UCSD-AML1 (cell line): ENCODE results near the gene MICAL1.
"Not testable (repeated sequence)": the region's sequence is repeated elsewhere in the genome, so short reads cannot be mapped to it uniquely, and the experiment has no call there.

Experiments
- DNase-seq: peaks from one replicate; lab custom pipeline; 2025; ENCODE audit not compliant: unreplicated experiment; lab: John Stamatoyannopoulos, UW

The MICAL1 gene

GRCh38 chr6:109477184-109477583, 21.6 kb upstream of the MICAL1 start:
- DNase-seq: no peak

DNA sequence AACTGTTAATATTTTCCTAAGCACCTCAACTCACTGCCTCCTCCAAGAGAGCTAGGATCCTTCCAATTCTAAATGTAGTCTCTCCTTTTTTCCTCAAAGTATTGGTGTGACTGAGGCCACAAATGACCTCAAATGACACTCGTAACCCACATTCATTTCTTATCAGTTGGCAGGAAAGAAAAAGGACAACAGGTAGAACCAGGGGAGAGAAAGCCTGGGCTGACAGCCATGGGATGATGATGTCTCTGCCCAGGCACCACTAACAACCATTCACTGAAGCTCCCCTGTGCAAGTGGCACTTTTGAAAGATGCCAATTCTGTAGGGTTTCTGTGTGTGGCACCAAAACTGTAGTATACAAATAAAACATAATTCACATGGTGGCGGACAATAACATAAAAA, 20.1 kb upstream of the MICAL1 start:
- no peak for DNase-seq

DNA sequence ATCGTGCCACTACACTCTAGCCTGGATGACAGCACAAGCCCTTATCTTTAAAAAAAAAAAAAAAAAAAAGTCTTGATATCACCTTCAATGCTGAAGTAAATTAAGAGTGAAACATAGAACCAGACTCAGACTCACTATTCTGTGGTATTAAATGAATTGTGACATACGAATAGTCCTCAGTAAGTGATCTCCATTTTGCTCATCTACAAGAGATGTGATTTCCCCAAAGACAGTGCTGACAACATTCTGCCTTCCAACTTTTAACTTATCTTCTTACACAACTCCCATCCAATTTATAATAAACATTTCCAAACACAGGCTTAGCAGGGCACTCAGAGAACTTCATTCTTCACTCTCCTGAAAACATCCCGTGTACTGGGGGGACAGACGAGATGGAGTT, 19.4 kb upstream of the MICAL1 start:
- DNase-seq: no peak

- no peak for DNase-seq
Observed at GRCh38 chr6:109473120-109473519, 17.5 kb upstream of the MICAL1 start.

GRCh38 chr6:109472132-109472995, 16.8 kb upstream of the MICAL1 start:
- DNase-seq: no peak

GRCh38 chr6:109471105-109471810, 15.7 kb upstream of the MICAL1 start:
- DNase-seq: no peak

DNA sequence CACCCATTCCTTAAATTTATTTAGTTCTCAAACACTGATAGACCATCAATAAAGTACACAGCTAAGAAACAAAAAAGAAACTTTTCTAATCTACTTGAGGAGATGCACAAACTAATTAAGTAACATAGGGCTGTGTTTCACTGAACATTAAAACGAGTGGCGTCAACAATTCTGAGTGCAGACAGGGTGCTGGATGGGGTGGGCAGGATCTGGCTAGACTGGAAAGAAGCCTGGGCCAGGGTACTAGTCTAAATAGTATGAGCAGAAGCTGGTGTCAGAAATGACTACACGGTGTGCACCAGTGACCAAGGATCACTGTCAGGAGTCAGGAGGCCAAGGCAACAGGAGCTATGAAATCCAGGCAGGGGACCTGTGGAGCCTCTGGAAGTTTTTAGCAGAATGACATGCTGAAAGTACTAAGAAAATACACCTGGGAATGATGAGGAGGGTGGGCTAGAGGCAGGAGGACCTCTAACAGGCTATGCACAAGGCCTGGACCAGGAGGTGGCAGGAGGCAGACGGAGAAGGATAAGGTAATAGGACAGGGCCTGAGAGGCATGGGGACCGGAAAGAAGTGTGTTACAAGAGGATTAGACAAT, 14.1 kb upstream of the MICAL1 start:
- no peak for DNase-seq

DNA sequence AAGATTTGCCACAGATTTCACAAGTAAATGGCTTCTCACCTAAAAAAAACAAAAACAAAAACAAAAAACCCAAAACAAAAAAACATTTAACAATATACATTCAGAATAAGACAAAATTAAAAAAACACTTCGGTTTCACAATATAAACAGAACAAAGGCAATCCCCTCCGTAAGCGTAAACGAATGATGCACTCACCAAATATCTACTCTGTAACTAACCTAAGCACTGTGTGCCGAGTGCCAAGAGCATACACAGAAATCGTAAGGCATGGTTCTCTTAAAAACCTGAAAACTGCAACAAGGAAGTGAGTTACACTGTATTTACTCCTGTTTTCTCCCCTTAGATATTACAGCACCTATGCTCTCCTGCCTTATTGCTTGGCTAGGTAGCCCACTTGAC, 12.1 kb upstream of the MICAL1 start:
- DNase-seq: no peak

DNA sequence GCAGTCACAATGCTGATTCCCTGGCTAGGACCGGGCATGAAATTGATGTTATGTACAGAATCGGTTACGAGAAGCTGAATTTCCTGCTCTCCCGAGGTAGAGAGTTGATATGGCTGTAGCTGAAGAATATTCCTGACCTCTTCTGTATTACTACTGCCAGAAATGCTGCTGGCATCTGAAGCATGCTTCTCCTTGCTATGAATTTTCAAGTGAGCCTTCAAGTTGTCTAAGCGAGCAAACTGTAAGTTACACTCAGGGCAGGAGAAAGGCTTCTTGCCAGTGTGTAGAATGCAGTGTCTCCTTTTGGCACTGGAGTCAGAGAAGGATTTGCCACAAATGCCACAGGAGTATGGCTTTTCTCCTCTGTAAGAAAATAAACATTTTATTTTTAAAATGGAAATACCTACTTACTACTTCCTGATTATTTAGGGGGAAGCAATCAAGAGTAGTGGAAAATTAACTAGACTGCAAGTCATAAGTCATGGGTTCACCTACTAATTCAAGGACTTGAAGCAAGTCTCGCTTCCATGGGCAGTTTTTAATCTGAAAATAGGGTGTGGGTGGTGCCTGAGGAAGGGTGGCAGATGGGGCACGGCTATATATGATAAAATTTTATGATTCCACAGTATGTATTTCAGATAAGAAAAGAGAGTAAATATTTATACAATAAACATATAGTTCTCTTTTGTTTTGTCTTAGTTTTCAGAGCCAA, 10.8 kb upstream of the MICAL1 start:
- no peak for DNase-seq

DNA sequence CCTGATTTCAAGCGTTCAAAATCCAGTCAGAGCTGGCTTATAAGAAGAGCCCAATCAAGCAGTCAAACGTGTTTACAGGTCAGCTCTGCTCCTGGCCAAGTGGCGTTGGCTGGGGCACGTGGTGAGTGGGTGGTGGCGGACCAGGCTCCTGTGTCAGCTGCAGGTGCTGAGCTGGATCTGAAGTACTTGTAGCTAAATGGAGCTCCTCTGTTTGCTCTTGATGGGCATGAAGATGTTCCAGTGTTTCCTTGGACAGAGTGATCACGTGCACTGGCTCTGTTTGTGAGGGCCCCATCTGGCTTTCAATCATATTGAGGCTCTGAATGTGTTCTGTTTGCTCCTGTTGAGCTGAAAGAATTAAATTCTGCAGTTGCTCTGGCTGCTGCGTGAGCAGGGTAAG, 10.2 kb upstream of the MICAL1 start:
- DNase-seq: no peak

GRCh38 chr6:109461733-109462526, 6.4 kb upstream of the MICAL1 start:
- DNase-seq: no peak

GRCh38 chr6:109461205-109461604, 5.6 kb upstream of the MICAL1 start:
- DNase-seq: not testable (repeated sequence)

GRCh38 chr6:109460161-109460829, 4.7 kb upstream of the MICAL1 start:
- no peak for DNase-seq

- DNase-seq: no peak
Observed at GRCh38 chr6:109458774-109459531, 3.4 kb upstream of the MICAL1 start.

DNA sequence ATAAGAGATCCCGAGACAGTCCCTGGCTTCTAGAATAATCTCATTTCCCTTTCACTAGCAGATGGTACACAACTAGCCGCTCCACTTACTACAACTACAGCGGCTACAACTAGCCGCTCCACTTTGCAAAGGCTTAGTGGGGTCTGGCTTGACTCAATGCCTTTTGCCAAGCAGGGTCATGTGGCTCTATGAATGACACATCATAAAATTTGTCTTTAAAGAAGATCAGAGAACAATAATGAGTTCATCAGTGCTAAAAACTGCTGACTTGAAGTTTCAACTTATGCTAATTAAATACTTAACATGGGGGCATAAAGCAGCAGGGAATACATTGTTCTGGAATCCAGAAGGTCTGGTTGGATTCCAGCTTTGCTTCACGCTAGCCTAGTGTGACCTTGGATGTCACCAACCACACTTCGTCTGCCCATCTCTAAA, 2.0 kb upstream of the MICAL1 start:
- no peak for DNase-seq

DNA sequence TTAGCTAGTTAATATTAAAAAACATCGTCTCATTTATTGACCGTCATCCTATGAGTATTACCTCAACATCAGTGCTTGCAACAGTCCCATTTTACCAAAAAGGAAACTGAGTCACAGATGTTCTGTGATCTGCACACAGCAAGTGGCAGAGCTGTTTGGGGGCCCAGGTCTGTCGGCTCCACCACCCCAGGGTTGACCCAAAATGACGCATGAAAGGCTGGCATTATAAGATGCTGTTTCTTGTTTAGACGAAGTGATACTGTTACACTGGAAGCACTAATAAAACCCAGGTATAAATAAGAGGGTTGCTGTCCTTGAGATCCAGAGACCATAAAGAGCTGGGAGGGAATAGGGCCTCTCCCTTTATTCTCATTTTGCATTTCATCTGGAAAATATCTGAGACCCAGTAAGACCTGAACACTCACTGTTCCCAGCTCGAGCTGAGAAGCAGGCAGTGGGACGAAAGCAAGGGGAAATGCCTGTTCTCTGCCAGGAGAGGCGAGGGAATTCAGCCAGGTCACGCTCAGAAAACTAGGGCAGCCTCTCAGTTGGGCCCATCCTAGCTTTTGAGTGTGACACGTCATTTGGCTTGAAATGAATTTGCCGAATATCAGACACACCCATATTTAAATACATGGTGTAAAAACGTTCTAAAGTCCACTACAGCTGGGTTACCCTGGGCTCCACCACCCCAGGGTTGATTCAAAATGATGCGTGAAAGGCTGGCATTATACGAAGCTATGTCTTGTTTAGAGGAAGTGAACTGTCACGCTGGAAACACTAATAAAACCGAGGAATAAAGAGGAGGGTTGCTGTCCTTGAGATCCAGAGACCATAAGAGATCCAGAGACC, 1.4 kb upstream of the MICAL1 start:
- DNase-seq: no peak

DNA sequence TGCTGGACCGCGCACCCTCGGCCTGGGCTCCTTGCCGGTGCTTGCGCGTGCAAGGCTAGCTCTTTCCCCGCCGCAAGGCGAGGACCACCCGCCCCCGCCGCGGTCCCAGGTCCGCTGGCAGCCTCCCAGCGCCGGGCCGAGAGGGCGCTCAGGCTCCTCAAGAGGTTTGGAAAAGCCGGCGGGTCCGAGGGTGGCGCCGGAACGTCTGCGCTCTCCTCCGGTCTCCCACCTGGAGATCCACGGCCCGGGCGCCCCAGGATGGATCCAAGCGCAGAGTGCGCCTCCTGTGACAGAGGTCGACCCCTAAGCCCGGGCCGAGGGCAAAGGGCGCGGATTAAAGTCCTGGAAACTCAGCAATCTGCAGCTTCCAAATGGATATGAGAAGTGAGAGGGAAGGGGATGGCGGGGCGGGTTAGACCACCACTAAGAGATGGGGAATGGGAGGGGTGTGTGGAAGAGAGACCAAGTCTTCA, 575 bp upstream of the MICAL1 start:
- no peak for DNase-seq
